HEK293 (cell line): ENCODE results near the gene RPS19.

ENCODE experiments used
- CTCF ChIA-PET: fragments of 350-600 bp; formaldehyde crosslinking; extraction: SDS; loops from one replicate; lab custom pipeline; 2021; ENCODE audit warnings: antibody characterized with exemption; lab: Yijun Ruan, JAX
- POLR2A ChIA-PET: fragments of 300-600 bp; formaldehyde crosslinking; extraction: SDS; loops from one replicate; lab custom pipeline; 2020; ENCODE audit warnings: antibody characterized with exemption, inconsistent platforms; lab: Yijun Ruan, JAX
- H3K27ac ChIP-seq: fragments of 200-500 bp; sonication (Bioruptor generic); 2 replicates; pipeline ENCODE4 v1.5.1; 2014; ENCODE audit warnings: low read depth, low read length, control low read depth, inconsistent platforms; ENCODE audit errors: extremely low read depth
- H3K36me3 ChIP-seq, 2 experiments: fragments of 200-500 bp in 1 of 2; sonication (Bioruptor generic) in 1 of 2; 1 replicate in 1 of 2; 2 replicates in 1 of 2; pipeline ENCODE4 v1.5.1; 2014 to 2017; ENCODE audit warnings: inconsistent platforms in 2 of 2, low read length in 2 of 2; ENCODE audit not compliant: control insufficient read depth in 2 of 2, insufficient read depth in 1 of 2
- H3K4me1 ChIP-seq: fragments of 200-500 bp; sonication (Bioruptor generic); 2 replicates; pipeline ENCODE4 v1.5.1; 2014; ENCODE audit warnings: mild to moderate bottlenecking, low read length, inconsistent platforms; ENCODE audit not compliant: control insufficient read depth, insufficient read depth
- H3K4me3 ChIP-seq: 2 replicates; pipeline ENCODE4 v1.5.1; 2011; ENCODE audit warnings: low read depth, mild to moderate bottlenecking, control low read depth, low read length, moderate library complexity
- H3K9me3 ChIP-seq: fragments of 200-500 bp; sonication (Bioruptor generic); 2 replicates; pipeline ENCODE4 v1.5.1; 2014; ENCODE audit warnings: low read depth, low read length, inconsistent platforms; ENCODE audit not compliant: control insufficient read depth, insufficient read depth
- ELK4 ChIP-seq: IDR thresholded peaks from 2 replicates; pipeline ENCODE4 v1.6.1; 2011; ENCODE audit warnings: mild to moderate bottlenecking, low read depth, low read length, borderline replicate concordance
- HIC1 ChIP-seq: fragments of 450-650 bp; formaldehyde crosslinking; IDR thresholded peaks from 2 replicates; pipeline ENCODE4 v1.5.1; 2016; ENCODE audit warnings: missing biosample characterization, missing genetic modification characterization
- INSM2 ChIP-seq: fragments of 450-650 bp; formaldehyde crosslinking; IDR thresholded peaks from 2 replicates; pipeline ENCODE4 v1.5.1; 2016; ENCODE audit warnings: missing biosample characterization, missing genetic modification characterization
- KLF16 ChIP-seq: fragments of 450-650 bp; formaldehyde crosslinking; IDR thresholded peaks from 2 replicates; pipeline ENCODE4 v1.5.1; 2017; ENCODE audit warnings: missing biosample characterization, missing genetic modification characterization
- PATZ1 ChIP-seq: fragments of 450-650 bp; formaldehyde crosslinking; IDR thresholded peaks from 2 replicates; pipeline ENCODE4 v1.5.1; 2016; ENCODE audit warnings: missing biosample characterization, missing genetic modification characterization
- PRDM10 ChIP-seq: fragments of 450-650 bp; formaldehyde crosslinking; IDR thresholded peaks from 2 replicates; pipeline ENCODE4 v1.5.1; 2016; ENCODE audit warnings: missing biosample characterization, missing genetic modification characterization
- SP2 ChIP-seq: fragments of 450-650 bp; formaldehyde crosslinking; IDR thresholded peaks from 2 replicates; pipeline ENCODE4 v1.5.1; 2016; ENCODE audit warnings: missing biosample characterization, missing genetic modification characterization
- ZBTB17 ChIP-seq: fragments of 450-650 bp; formaldehyde crosslinking; IDR thresholded peaks from 2 replicates; pipeline ENCODE4 v1.5.1; 2016; ENCODE audit warnings: missing biosample characterization, missing genetic modification characterization
- ZNF10 ChIP-seq: fragments of 450-650 bp; formaldehyde crosslinking; IDR thresholded peaks from 2 replicates; pipeline ENCODE4 v1.5.1; 2017; ENCODE audit warnings: missing biosample characterization, missing genetic modification characterization
- ZNF114 ChIP-seq: fragments of 450-650 bp; formaldehyde crosslinking; IDR thresholded peaks from 2 replicates; pipeline ENCODE4 v1.5.0; 2017; ENCODE audit warnings: missing biosample characterization, missing genetic modification characterization
- ZNF121 ChIP-seq: fragments of 450-650 bp; formaldehyde crosslinking; IDR thresholded peaks from 2 replicates; pipeline ENCODE4 v1.5.1; 2016; ENCODE audit warnings: missing biosample characterization, missing genetic modification characterization
- ZNF26 ChIP-seq: fragments of 450-650 bp; formaldehyde crosslinking; IDR thresholded peaks from 2 replicates; pipeline ENCODE4 v1.5.1; 2016; ENCODE audit warnings: missing biosample characterization, missing genetic modification characterization
- ZNF266 ChIP-seq: fragments of 450-650 bp; formaldehyde crosslinking; IDR thresholded peaks from 2 replicates; pipeline ENCODE4 v1.5.1; 2016; ENCODE audit warnings: missing biosample characterization, missing genetic modification characterization, low read depth
- ZNF302 ChIP-seq: fragments of 450-650 bp; formaldehyde crosslinking; IDR thresholded peaks from 2 replicates; pipeline ENCODE4 v1.5.1; 2016; ENCODE audit warnings: missing biosample characterization, missing genetic modification characterization, low read depth
- ZNF366 ChIP-seq: fragments of 450-650 bp; formaldehyde crosslinking; conservative IDR thresholded peaks from 2 replicates; pipeline ENCODE4 v1.5.1; 2016; ENCODE audit warnings: missing biosample characterization, missing genetic modification characterization
- ZNF514 ChIP-seq: fragments of 450-650 bp; formaldehyde crosslinking; IDR thresholded peaks from 2 replicates; pipeline ENCODE4 v1.5.1; 2016; ENCODE audit warnings: missing biosample characterization, missing genetic modification characterization
- ZNF544 ChIP-seq: fragments of 450-650 bp; formaldehyde crosslinking; IDR thresholded peaks from 2 replicates; pipeline ENCODE4 v1.5.0; 2017; ENCODE audit warnings: missing biosample characterization, missing genetic modification characterization
- ZNF707 ChIP-seq: fragments of 450-650 bp; formaldehyde crosslinking; IDR thresholded peaks from 2 replicates; pipeline ENCODE4 v1.5.1; 2016; ENCODE audit warnings: missing biosample characterization, missing genetic modification characterization
- ZNF776 ChIP-seq: fragments of 450-650 bp; formaldehyde crosslinking; IDR thresholded peaks from 2 replicates; pipeline ENCODE4 v1.5.0; 2017; ENCODE audit warnings: missing biosample characterization, missing genetic modification characterization, borderline replicate concordance
- ZNF830 ChIP-seq: fragments of 450-650 bp; IDR thresholded peaks from 2 replicates; pipeline ENCODE4 v1.5.0; 2018; ENCODE audit warnings: missing biosample characterization, missing genetic modification characterization, low read depth, mild to moderate bottlenecking, moderate library complexity
- ZNF837 ChIP-seq: fragments of 450-650 bp; formaldehyde crosslinking; IDR thresholded peaks from 2 replicates; pipeline ENCODE4 v1.5.1; 2016; ENCODE audit warnings: missing biosample characterization, missing genetic modification characterization
- ZSCAN30 ChIP-seq: fragments of 450-650 bp; IDR thresholded peaks from 2 replicates; pipeline ENCODE4 v1.5.1; 2018; ENCODE audit warnings: missing biosample characterization, mild to moderate bottlenecking, missing genetic modification characterization, moderate library complexity

The RPS19 gene

GRCh38 chr19:41868989-41869300 is 8.9 kb downstream of the RPS19 start (continued):
- TF ChIP-seq ZNF26 (tag by site-specific recombination) (no peak), ZNF830 (tag by site-specific recombination) (no peak), ZNF121 (tag by site-specific recombination) (no peak), ZNF514 (tag by site-specific recombination) (no peak), HIC1 (tag by site-specific recombination) (no peak), ZNF366 (tag by site-specific recombination) (no peak), SP2 (tag by site-specific recombination) (no peak), ZBTB17 (tag by site-specific recombination) (no peak), ZNF707 (tag by site-specific recombination) (no peak), KLF16 (tag by site-specific recombination) (no peak), ZNF302 (tag by site-specific recombination) (no peak), ZNF837 (tag by site-specific recombination) (no peak), ZNF266 (tag by site-specific recombination) (no peak), ZNF10 (tag by site-specific recombination) (no peak)

- H3K9me3 ChIP-seq, result no peaks in the 10 kb centered on the region
- peak overlapping the region; percentile 35 for H3K27ac ChIP-seq
- no peak overlapping the region for H3K4me3 ChIP-seq
- peaks cover 4% of the 10 kb centered on the region; the same call in 1 of the 2 replicates for H3K4me1 ChIP-seq
- ChIA-PET POLR2A (interaction anchor here (0.6 to 7.2 kb wide), 8 partner anchors 10 to 489 kb away, joined by 3 to 118 read pairs (median 6); partner anchors contain the start of genes RABAC1 and RPS19), CTCF (interaction anchor here (1.4 kb wide), 1 partner anchor 83 kb away, joined by 3 read pairs; no protein-coding TSS in a partner anchor)
- H3K36me3 ChIP-seq, result peaks cover 70 to 76% of the 10 kb centered on the region in 2 experiments
- TF ChIP-seq ZNF114 (tag by site-specific recombination) (no peak), PRDM10 (tag by site-specific recombination) (no peak), ELK4 (no peak), ZNF776 (no peak), PATZ1 (tag by site-specific recombination) (peak; percentile 45; the same call in 1 of the 2 replicates), INSM2 (tag by site-specific recombination) (no peak), ZNF544 (no peak), ZSCAN30 (tag by site-specific recombination) (no peak)
These were observed 9.4 kb downstream of the RPS19 start for GRCh38 chr19:41869374-41869955.
